ENCODE measurements around the gene ZFYVE21. TPM values are rescaled to one million over a fixed set of nuclear protein-coding genes. Genes with fewer than 3 reads are reported as not detected.
A peak's percentile ranks its signal among the peaks of the same experiment; 100 is the strongest.

Gene ZFYVE21
- total and polyA plus RNA-seq, 4 donors, result 69.0 to 110 (median 87.5) TPM

DNA sequence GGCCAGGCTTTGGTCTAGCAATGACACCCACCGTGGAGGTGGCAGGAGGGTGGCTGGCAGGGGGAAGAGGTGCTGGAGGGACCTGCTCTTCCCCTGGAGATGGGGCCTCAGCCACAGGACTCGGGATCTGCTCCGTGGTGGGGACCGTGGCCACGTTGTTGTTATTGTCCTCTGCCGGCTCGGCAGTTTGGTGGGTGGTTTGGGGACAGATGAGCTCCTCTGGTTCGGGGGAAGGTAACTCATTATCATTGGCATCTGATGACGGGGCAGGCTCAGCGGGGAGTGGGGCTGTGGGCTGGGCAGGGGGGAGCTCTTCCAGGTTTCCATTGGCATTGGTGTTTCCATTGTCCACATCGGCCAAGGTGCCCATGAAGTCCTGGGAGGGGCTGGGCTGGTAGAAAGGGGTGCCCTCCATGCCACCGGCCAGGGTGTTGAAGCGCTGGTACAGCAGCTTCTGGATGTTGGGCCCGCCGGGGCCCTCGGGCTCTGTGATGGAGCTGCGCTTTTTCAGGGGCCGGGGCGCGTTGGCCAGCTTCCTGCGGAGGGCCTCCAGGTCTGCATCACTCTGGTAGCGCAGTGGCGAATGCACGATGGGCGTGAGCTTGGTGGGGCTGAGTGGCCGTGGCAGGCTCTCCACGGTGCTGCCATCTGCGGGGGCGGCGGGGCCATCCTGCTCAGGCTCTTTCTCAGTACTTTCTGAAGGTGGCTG, 24.3 kb downstream of the ZFYVE21 start:
- intact Hi-C loops (cut with DNase I), result no loop called here
- no peak overlapping the region for H3K27ac ChIP-seq (ENCODE audit: low read depth in 1 of 2, low read length in 2 of 2)
- no peak overlapping the region for H3K4me3 ChIP-seq (ENCODE audit: low read length in 2 of 2)
- H3K4me1 ChIP-seq (ENCODE audit: control insufficient read depth in 1 of 2, insufficient read depth in 2 of 2, low read length in 2 of 2), result no peaks in the 10 kb centered on the region
- ATAC-seq (ENCODE audit: low FRiP score), result no peak
- no peaks in the 10 kb centered on the region for H3K27me3 ChIP-seq (ENCODE audit: control insufficient read depth in 1 of 2, insufficient read depth in 2 of 2, low read length in 1 of 2)
- no peaks in the 10 kb centered on the region for H3K9me3 ChIP-seq (ENCODE audit: control insufficient read depth, low read length)
- DNase-seq, result peak in 1 of 2 donors; percentile 72
- whole genome bisulfite sequencing, 2 donors, result 96% methylated on average over 30 of the region's 30 CpGs
- H3K36me3 ChIP-seq (ENCODE audit: control insufficient read depth in 1 of 2, insufficient read depth in 2 of 2, low read length in 1 of 2), result no peaks in the 10 kb centered on the region

DNA sequence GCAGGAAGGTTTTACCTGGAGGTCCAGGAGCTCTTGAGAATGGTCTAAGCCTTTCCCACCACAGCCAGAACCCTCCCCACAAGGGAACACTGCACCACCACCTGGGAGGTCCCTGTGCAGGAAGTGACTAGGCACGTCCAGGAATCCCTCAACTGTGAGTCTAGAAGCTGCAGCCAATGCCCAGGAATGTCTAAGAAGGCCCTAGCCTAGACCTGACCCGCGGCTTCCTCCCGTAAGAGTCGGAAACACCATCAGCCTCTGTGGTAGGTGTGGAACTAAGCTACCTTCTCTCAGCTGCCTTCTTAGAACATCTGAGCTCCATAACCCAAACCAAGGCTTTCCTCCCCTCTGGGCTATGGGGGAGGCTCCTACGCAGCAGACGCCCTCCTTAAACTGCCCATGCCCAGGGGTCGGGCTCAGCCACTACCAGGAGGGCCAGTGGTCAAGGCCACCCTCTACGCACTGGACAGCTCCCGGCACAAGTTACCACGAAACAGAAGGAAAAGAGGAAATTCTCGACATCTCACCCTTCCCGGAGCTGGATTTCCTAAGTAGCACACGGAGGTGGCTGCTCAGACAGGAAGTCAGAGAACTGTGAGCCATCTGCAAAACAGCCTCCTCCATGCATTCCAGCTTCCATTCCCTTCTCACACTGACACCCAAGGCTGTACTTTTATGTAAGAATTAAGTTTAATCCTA, 25.5 kb downstream of the ZFYVE21 start:
- no peak overlapping the region for H3K27ac ChIP-seq (ENCODE audit: low read depth in 1 of 2, low read length in 2 of 2)
- no peak overlapping the region for H3K4me3 ChIP-seq (ENCODE audit: low read length in 2 of 2)
- H3K9me3 ChIP-seq (ENCODE audit: control insufficient read depth, low read length), result no peaks in the 10 kb centered on the region
- no peaks in the 10 kb centered on the region for H3K4me1 ChIP-seq (ENCODE audit: control insufficient read depth in 1 of 2, insufficient read depth in 2 of 2, low read length in 2 of 2)
- no peaks in the 10 kb centered on the region for H3K27me3 ChIP-seq (ENCODE audit: control insufficient read depth in 1 of 2, insufficient read depth in 2 of 2, low read length in 1 of 2)
- intact Hi-C loops (cut with DNase I), result no loop called here
- WGBS, 2 donors, result 87 to 88% methylated on average over 14 of the region's 14 CpGs
- DNase-seq (peak in 1 of 2 donors; percentile 37), ATAC-seq (ENCODE audit: low FRiP score) (no peak)
- H3K36me3 ChIP-seq (ENCODE audit: control insufficient read depth in 1 of 2, insufficient read depth in 2 of 2, low read length in 1 of 2), result no peaks in the 10 kb centered on the region

DNA sequence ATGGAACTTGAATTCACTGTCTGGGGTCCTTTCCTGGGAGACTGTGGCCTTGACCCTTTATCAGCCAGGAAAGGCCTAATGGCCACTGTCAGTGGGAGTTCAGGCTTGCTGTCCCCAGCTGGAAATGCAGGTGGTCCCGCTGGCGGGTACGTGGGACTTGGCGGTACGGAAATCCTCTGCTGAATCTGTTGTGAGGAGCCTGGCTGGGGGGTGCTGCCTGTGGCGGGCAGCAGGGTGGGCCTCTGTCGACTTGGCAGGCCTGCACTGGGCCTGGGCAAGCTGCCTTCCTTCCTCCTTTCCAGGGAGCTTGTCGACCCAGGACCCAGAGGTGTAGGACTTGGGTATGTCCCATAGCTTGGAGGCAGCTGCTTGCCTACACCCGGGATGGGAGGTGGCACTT, 26.3 kb downstream of the ZFYVE21 start:
- no peak for ATAC-seq (ENCODE audit: low FRiP score)
- peak in 1 of 2 donors; percentile 45 for DNase-seq
- Histone ChIP-seq H3K27me3 (ENCODE audit: control insufficient read depth in 1 of 2, insufficient read depth in 2 of 2, low read length in 1 of 2) (no peaks in the 10 kb centered on the region), H3K27ac (ENCODE audit: low read depth in 1 of 2, low read length in 2 of 2) (no peak overlapping the region), H3K36me3 (ENCODE audit: control insufficient read depth in 1 of 2, insufficient read depth in 2 of 2, low read length in 1 of 2) (no peaks in the 10 kb centered on the region), H3K9me3 (ENCODE audit: control insufficient read depth, low read length) (no peaks in the 10 kb centered on the region), H3K4me3 (ENCODE audit: low read length in 2 of 2) (no peak overlapping the region), H3K4me1 (ENCODE audit: control insufficient read depth in 1 of 2, insufficient read depth in 2 of 2, low read length in 2 of 2) (no peaks in the 10 kb centered on the region)
- intact Hi-C loops (cut with DNase I), result no loop called here
- 81 to 82% methylated on average over 9 of the region's 9 CpGs for WGBS, 2 donors

DNA sequence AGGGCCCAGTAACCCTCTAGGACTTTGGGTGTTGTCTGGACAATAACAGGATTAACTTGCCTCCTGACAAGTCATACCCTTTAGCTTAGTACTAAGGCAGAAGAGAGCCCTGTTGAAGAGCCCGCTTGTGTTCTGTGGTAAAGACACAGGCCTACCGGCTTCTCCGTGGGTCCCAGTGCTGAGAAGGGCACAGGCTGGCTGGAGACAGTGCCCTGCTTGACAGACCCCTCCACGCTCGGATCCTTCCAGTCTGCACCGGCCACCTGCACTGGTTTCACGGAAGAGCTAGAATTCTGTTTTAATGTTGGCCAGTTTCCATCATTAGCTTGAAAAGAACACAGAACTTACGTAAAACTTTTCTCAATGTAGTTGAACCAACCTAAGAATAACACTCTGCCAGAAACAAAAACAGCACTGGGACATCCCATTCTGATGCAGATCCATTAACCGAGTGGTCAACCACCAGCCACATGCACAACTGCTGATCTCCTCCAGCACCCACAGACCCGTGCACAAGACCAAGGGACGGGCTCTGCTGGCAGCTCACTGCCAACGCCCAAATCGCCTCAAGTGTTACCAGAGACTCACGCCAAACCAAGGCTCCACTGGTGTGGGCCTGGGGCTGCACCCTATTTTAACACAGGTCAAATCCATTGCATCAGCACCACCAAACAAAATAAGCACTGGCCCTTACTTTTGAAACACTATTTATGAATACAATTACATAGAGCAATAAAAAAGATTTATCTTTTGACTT, 27.1 kb downstream of the ZFYVE21 start:
- H3K36me3 ChIP-seq (ENCODE audit: control insufficient read depth in 1 of 2, insufficient read depth in 2 of 2, low read length in 1 of 2), result no peaks in the 10 kb centered on the region
- no peak overlapping the region for H3K27ac ChIP-seq (ENCODE audit: low read depth in 1 of 2, low read length in 2 of 2)
- no peaks in the 10 kb centered on the region for H3K27me3 ChIP-seq (ENCODE audit: control insufficient read depth in 1 of 2, insufficient read depth in 2 of 2, low read length in 1 of 2)
- H3K4me3 ChIP-seq (ENCODE audit: low read length in 2 of 2), result no peak overlapping the region
- no peaks in the 10 kb centered on the region for H3K9me3 ChIP-seq (ENCODE audit: control insufficient read depth, low read length)
- no peaks in the 10 kb centered on the region for H3K4me1 ChIP-seq (ENCODE audit: control insufficient read depth in 1 of 2, insufficient read depth in 2 of 2, low read length in 2 of 2)
- WGBS, 2 donors, result 86 to 89% methylated on average over 14 of the region's 14 CpGs
- intact Hi-C loops (cut with DNase I), result no loop called here
- ATAC-seq (ENCODE audit: low FRiP score) (no peak), DNase-seq (peak in 1 of 2 donors; percentile 50)

DNA sequence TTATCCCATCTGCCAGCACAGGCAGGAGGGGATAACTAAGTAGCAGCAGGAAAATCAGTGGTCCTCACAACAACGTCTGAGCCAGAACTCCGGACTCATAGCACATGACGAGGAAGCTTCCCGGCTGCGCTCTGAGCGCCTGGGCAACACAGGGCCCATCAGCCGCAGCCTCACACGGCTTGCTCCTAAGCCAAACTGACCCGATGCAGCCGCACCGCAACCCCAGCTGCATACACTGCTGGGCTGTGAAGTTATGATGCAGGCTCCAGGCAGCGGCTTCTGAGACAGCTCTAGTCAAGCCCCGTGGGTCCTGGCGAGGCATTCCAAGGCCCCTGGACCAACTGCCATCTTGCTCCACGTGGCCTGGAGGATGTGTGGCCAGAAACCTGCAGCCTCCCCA, 28.1 kb downstream of the ZFYVE21 start:
- ATAC-seq (ENCODE audit: low FRiP score) (no peak), DNase-seq (peak in 1 of 2 donors; percentile 64)
- Histone ChIP-seq H3K36me3 (ENCODE audit: control insufficient read depth in 1 of 2, insufficient read depth in 2 of 2, low read length in 1 of 2) (no peaks in the 10 kb centered on the region), H3K4me3 (ENCODE audit: low read length in 2 of 2) (no peak overlapping the region), H3K27me3 (ENCODE audit: control insufficient read depth in 1 of 2, insufficient read depth in 2 of 2, low read length in 1 of 2) (no peaks in the 10 kb centered on the region), H3K4me1 (ENCODE audit: control insufficient read depth in 1 of 2, insufficient read depth in 2 of 2, low read length in 2 of 2) (no peaks in the 10 kb centered on the region), H3K9me3 (ENCODE audit: control insufficient read depth, low read length) (no peaks in the 10 kb centered on the region), H3K27ac (ENCODE audit: low read depth in 1 of 2, low read length in 2 of 2) (no peak overlapping the region)
- 90 to 92% methylated on average over 15 of the region's 15 CpGs for WGBS, 2 donors
- intact Hi-C loops (cut with DNase I), result no loop called here

DNA sequence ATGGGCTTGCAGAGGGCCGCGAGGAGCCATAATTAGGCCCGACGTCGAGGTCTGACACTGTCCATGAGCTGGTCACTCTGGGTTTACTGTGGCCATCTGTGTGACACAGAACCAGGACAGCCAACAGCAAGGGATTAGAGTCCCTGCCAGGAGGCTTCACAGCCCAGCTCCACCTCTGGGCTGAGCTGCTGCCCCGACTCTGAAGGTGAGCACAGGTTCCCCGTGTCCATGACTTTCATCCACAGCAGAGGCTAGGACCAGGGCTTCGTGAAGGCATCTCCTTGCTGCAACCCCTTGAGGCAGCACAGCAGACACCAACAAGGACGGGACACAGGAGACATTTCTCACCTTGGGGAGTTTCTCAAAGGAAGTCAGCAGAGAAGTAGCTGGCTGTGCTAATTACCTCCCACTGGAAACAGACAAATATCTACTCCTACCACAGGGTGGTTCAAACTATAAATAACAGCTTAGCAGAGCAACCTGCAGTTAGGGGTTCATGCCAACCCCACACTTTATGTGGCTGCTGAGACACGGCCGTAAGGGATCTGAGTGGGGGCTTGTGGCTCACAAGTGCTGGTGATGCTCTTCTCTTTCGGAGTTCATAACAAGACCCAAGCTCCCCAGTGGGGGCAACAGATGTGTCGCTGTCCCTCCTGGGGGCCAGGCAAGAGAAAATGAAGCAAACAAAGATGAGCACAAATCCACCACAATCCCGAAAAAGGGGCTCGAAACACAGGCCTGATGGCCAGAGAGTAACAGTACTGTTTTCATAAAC, 29.2 kb downstream of the ZFYVE21 start:
- intact Hi-C loops (cut with DNase I), result no loop called here
- no peaks in the 10 kb centered on the region for H3K4me1 ChIP-seq (ENCODE audit: control insufficient read depth in 1 of 2, insufficient read depth in 2 of 2, low read length in 2 of 2)
- ATAC-seq (ENCODE audit: low FRiP score) (no peak), DNase-seq (no peak)
- no peak overlapping the region for H3K4me3 ChIP-seq (ENCODE audit: low read length in 2 of 2)
- no peaks in the 10 kb centered on the region for H3K9me3 ChIP-seq (ENCODE audit: control insufficient read depth, low read length)
- H3K27ac ChIP-seq (ENCODE audit: low read depth in 1 of 2, low read length in 2 of 2), result no peak overlapping the region
- H3K36me3 ChIP-seq (ENCODE audit: control insufficient read depth in 1 of 2, insufficient read depth in 2 of 2, low read length in 1 of 2), result no peaks in the 10 kb centered on the region
- WGBS, 2 donors, result 84 to 88% methylated on average over 15 of the region's 15 CpGs
- H3K27me3 ChIP-seq (ENCODE audit: control insufficient read depth in 1 of 2, insufficient read depth in 2 of 2, low read length in 1 of 2), result no peaks in the 10 kb centered on the region

DNA sequence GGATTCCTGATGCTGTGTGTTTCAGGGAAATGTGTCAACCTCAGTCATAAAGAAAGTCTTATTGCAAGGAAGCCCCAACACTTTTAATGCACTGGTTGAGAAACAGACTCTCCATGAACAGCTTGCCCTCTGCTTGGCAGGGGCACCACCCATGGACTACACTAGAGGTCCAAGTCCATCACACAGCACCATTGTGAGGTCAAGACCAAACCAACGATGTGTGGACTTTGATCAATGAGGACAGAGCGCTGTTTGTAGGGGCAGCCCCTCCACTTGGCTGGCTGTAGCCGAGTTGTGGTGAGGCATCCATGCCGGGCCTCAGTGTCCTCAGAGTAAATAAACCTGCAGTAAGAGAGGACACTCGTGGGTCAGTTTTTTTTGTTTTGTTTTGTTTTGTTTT, 29.8 kb downstream of the ZFYVE21 start:
- no peaks in the 10 kb centered on the region for H3K36me3 ChIP-seq (ENCODE audit: control insufficient read depth in 1 of 2, insufficient read depth in 2 of 2, low read length in 1 of 2)

DNA sequence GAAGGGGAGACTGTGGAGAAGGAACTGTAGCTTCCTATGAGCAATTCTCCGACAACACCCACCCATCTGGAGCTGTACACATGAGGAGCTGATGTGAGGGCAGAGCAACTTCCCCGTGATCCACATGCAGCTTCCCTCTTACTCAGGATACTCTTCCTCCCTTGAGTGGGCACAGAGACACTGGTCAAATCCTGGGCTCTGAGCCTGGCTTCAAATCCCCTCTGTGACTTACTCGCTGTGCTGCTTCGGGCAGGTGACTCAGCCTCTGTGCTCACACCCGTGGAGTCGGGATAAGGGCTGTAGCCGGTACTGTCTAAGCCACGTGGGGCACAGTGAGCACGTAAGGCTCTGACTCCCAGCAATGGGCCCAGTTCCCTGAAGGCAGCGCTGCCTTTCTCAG, 31.1 kb downstream of the ZFYVE21 start:
- Histone ChIP-seq H3K9me3 (ENCODE audit: control insufficient read depth, low read length) (no peaks in the 10 kb centered on the region), H3K27me3 (ENCODE audit: control insufficient read depth in 1 of 2, insufficient read depth in 2 of 2, low read length in 1 of 2) (no peaks in the 10 kb centered on the region), H3K4me1 (ENCODE audit: control insufficient read depth in 1 of 2, insufficient read depth in 2 of 2, low read length in 2 of 2) (no peaks in the 10 kb centered on the region), H3K4me3 (ENCODE audit: low read length in 2 of 2) (no peak overlapping the region), H3K27ac (ENCODE audit: low read depth in 1 of 2, low read length in 2 of 2) (no peak overlapping the region), H3K36me3 (ENCODE audit: control insufficient read depth in 1 of 2, insufficient read depth in 2 of 2, low read length in 1 of 2) (no peaks in the 10 kb centered on the region)
- intact Hi-C loops (cut with DNase I), result no loop called here
- DNase-seq (no peak), ATAC-seq (ENCODE audit: low FRiP score) (no peak)
- 92 to 95% methylated on average over 10 of the region's 10 CpGs for WGBS, 2 donors

More for the DNA sequence above, 29.8 kb downstream of the ZFYVE21 start:
- no peaks in the 10 kb centered on the region for H3K9me3 ChIP-seq (ENCODE audit: control insufficient read depth, low read length)
- H3K27ac ChIP-seq (ENCODE audit: low read depth in 1 of 2, low read length in 2 of 2), result no peak overlapping the region
- intact Hi-C loops (cut with DNase I), result no loop called here
- H3K27me3 ChIP-seq (ENCODE audit: control insufficient read depth in 1 of 2, insufficient read depth in 2 of 2, low read length in 1 of 2), result no peaks in the 10 kb centered on the region
- 82 to 83% methylated on average over 5 of the region's 5 CpGs for WGBS, 2 donors
- H3K4me3 ChIP-seq (ENCODE audit: low read length in 2 of 2), result no peak overlapping the region
- peak in 1 of 2 donors; percentile 5 for DNase-seq
- ATAC-seq (ENCODE audit: low FRiP score), result no peak
- H3K4me1 ChIP-seq (ENCODE audit: control insufficient read depth in 1 of 2, insufficient read depth in 2 of 2, low read length in 2 of 2), result no peaks in the 10 kb centered on the region
